ENCODE data around the gene ESPNL.
A peak's percentile ranks its signal among the peaks of the same experiment; 100 is the strongest.

GRCh38 chr2:238106698-238107524 is 6.8 kb downstream of the ESPNL start:
- no peak for TF ChIP-seq POLR2A (IDR thresholded peaks at IDR 0.05)
- TF ChIP-seq CTCF (IDR thresholded peaks at IDR 0.05) = peak in 4 of 6 experiments; percentile 42 to 54 (median 51)
